ENCODE data around the gene HTT.

DNA sequence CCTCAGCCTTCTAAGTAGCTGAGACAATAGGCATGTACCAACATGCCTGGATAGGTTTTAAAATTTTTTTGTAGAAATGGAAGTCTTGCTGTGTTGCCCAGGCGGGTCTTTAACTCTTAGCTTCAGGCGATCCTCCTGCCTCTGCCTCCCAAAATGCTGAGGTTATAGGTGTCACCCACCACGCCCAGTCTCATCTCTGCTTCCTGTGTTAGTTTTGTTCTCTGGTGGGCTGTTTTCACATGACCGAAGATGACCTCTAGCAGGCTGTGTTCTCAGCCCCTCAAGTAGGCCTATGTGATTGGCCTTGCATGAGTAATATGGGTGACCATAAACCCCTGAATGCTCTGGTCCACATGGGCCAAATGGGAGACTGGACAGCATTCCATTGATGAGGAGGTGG lies 117.7 kb downstream of the HTT start:
- TF ChIP-seq BHLHE40 (IDR thresholded peaks at IDR 0.05; ENCODE audit: low read length), result no peak
- no peak for TF ChIP-seq TAF1 (IDR thresholded peaks at IDR 0.05; ENCODE audit: control insufficient read depth, extremely low read depth, insufficient read depth, low read length, severe bottlenecking)
- no peak for TF ChIP-seq ZNF12 (CRISPR knock-in tag; IDR thresholded peaks at IDR 0.05)
- no peak for TF ChIP-seq ZNF24 (IDR thresholded peaks at IDR 0.05)
- TF ChIP-seq, protein P1, sequence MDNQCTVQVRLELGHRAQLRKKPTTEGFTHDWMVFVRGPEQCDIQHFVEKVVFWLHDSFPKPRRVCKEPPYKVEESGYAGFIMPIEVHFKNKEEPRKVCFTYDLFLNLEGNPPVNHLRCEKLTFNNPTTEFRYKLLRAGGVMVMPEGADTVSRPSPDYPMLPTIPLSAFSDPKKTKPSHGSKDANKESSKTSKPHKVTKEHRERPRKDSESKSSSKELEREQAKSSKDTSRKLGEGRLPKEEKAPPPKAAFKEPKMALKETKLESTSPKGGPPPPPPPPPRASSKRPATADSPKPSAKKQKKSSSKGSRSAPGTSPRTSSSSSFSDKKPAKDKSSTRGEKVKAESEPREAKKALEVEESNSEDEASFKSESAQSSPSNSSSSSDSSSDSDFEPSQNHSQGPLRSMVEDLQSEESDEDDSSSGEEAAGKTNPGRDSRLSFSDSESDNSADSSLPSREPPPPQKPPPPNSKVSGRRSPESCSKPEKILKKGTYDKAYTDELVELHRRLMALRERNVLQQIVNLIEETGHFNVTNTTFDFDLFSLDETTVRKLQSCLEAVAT (IDR thresholded peaks at IDR 0.05), result no peak
- TF ChIP-seq TEAD4 (IDR thresholded peaks at IDR 0.05; ENCODE audit: low read length), result no peak
- no peak for TF ChIP-seq TEAD4 (CRISPR knock-in tag; IDR thresholded peaks at IDR 0.05; ENCODE audit: borderline replicate concordance)
- TF ChIP-seq ZFP30 (CRISPR knock-in tag; IDR thresholded peaks at IDR 0.05; ENCODE audit: borderline replicate concordance), result no peak
- no peak for TF ChIP-seq ZNF316 (IDR thresholded peaks at IDR 0.05)
- TF ChIP-seq KDM1A (IDR thresholded peaks at IDR 0.05), result no peak
- TF ChIP-seq NRF1 (conservative IDR thresholded peaks at IDR 0.05 in 1 of 2, IDR thresholded peaks at IDR 0.05 in 1 of 2), result no peak
- no peak for TF ChIP-seq ZNF644 (tag; IDR thresholded peaks at IDR 0.05; ENCODE audit: low read depth)
- TF ChIP-seq CHD1 (IDR thresholded peaks at IDR 0.05; ENCODE audit: low read length), result no peak
